ENCODE data around the gene GOLGA8N.
"Not testable (repeated sequence)": the region's sequence is repeated elsewhere in the genome, so short reads cannot be mapped to it uniquely, and the experiment has no call there.

DNA sequence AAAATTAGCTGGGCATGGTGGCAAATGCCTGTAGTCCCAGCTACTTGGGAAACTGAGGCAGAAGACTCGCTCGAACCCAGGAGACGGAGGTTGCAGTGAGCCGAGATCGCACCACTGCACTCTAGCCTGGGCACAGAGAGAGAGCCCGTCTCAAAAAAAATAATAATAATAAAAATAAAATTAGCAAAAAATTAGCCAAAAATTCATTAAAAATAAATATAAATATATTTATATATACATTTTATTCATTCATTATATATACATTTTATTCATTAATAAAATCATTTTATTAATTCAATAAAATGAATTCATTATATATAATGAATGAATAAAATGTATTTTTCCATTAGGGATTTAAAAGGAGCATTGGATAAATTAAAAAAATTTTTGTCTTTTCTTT, 31.1 kb upstream of the GOLGA8N start:
- TF ChIP-seq, protein P1, sequence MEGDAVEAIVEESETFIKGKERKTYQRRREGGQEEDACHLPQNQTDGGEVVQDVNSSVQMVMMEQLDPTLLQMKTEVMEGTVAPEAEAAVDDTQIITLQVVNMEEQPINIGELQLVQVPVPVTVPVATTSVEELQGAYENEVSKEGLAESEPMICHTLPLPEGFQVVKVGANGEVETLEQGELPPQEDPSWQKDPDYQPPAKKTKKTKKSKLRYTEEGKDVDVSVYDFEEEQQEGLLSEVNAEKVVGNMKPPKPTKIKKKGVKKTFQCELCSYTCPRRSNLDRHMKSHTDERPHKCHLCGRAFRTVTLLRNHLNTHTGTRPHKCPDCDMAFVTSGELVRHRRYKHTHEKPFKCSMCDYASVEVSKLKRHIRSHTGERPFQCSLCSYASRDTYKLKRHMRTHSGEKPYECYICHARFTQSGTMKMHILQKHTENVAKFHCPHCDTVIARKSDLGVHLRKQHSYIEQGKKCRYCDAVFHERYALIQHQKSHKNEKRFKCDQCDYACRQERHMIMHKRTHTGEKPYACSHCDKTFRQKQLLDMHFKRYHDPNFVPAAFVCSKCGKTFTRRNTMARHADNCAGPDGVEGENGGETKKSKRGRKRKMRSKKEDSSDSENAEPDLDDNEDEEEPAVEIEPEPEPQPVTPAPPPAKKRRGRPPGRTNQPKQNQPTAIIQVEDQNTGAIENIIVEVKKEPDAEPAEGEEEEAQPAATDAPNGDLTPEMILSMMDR (optimal IDR thresholded peaks at IDR 0.05 in 1 of 3, IDR thresholded peaks at IDR 0.05 in 1 of 3, conservative IDR thresholded peaks at IDR 0.05 in 1 of 3; ENCODE audit: extremely low read depth in 1 of 3, insufficient read depth in 2 of 3, low read length in 3 of 3), result not testable (repeated sequence)
- not testable (repeated sequence) for TF ChIP-seq EZH2 (IDR thresholded peaks at IDR 0.05; ENCODE audit: low read length)
